BLaER1 (cell line): ENCODE data around the gene DENND1A.
A peak's percentile ranks its signal among the peaks of the same experiment; 100 is the strongest.

Experiments used
- H3K27ac ChIP-seq: shearing (Covaris generic); formaldehyde crosslinking; 2 replicates; pipeline ENCODE4 v1.8.1; 2022
- H3K27me3 ChIP-seq: shearing (Covaris generic); formaldehyde crosslinking; 2 replicates; pipeline ENCODE4 v1.8.1; 2022
- H3K36me3 ChIP-seq: shearing (Covaris generic); formaldehyde crosslinking; 2 replicates; pipeline ENCODE4 v1.8.1; 2022
- H3K4me1 ChIP-seq: shearing (Covaris generic); formaldehyde crosslinking; 2 replicates; pipeline ENCODE4 v1.8.1; 2022
- H3K4me2 ChIP-seq: shearing (Covaris generic); formaldehyde crosslinking; 2 replicates; pipeline ENCODE4 v1.8.1; 2022
- H3K4me3 ChIP-seq: shearing (Covaris generic); formaldehyde crosslinking; 2 replicates; pipeline ENCODE4 v1.8.1; 2022
- H3K9ac ChIP-seq: shearing (Covaris generic); formaldehyde crosslinking; 2 replicates; pipeline ENCODE4 v1.8.1; 2022
- H3K9me3 ChIP-seq: shearing (Covaris generic); formaldehyde crosslinking; 2 replicates; pipeline ENCODE4 v1.8.1; 2022
- H4K20me1 ChIP-seq: shearing (Covaris generic); formaldehyde crosslinking; 2 replicates; pipeline ENCODE4 v1.8.1; 2022
- Cebpa-rat ChIP-seq: shearing (Covaris generic); IDR thresholded peaks from 2 replicates; pipeline ENCODE4 v1.8.1; 2022

DENND1A gene

DNA sequence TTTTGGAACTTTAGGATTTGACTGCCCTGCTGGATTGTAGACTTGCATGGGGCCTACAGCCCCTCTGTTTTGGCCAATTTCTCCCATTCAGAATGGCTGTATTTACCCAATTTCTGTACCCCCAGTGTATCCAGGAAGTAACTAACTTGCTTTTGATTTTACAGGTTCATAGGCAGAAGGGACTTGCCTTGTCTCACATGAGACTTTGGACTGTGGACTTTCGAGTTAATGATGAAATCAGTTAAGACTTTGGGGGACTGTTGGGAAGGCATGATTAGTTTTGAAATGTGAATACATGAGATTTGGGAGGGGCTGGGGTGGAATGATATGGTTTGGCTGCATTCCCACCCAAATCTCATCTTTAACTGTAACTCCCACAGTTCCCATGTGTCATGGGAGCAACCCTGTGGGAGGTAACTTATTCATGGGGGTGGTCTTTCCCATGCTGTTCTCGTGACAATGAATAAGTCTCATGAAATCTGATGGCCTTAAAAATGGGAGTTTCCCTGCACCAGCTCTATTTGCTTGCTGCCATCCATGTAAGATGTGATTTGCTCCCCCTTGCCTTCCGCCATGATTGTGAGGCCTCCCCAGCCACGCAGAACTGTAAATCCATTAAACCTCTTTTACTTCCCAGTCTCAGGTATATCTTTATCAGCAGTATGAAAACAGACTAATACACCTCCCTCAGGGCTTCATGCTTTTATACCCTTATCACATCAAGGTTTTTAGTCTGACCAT is 206.6 kb downstream of the DENND1A start:
- no peaks in the 10 kb centered on the region for H4K20me1 ChIP-seq
- H3K9me3 ChIP-seq = peaks cover 69% of the 10 kb centered on the region
- TF ChIP-seq Cebpa-rat = no peak
- H3K27ac ChIP-seq = no peak overlapping the region
- peaks cover 13% of the 10 kb centered on the region for H3K4me1 ChIP-seq
- H3K4me2 ChIP-seq = no peak overlapping the region
- no peak overlapping the region for H3K9ac ChIP-seq
- H3K36me3 ChIP-seq = peaks cover 58% of the 10 kb centered on the region
- H3K27me3 ChIP-seq = no peaks in the 10 kb centered on the region
- peak overlapping the region; percentile 15; the same call in 1 of the 2 replicates for H3K4me3 ChIP-seq

- Histone ChIP-seq H3K9me3 (peaks cover 62% of the 10 kb centered on the region), H3K36me3 (peaks cover 58% of the 10 kb centered on the region)
Observed at GRCh38 chr9:123722378-123722777, 207.5 kb downstream of the DENND1A start.

DNA sequence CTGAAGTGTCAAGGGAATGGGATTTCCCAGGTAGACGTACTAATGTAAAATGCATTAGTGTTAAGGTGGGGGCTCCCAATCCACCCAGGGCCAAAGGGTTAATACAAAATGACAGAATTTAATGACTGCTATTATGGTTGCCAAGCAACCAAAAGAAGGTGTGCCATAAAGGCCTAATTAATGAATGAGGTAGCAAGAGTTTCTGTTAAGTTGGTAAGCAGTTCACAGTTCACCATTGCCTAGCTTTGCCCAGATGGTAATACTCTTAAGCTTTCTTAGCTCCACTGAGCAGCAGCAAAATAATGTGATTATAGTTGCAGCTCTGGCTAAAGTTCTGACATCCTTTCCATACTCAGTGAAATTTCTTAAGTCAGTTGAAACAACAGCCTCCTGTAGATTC is 211.7 kb downstream of the DENND1A start:
- peaks cover 44% of the 10 kb centered on the region for H3K36me3 ChIP-seq

More at GRCh38 chr9:123722378-123722777, 207.5 kb downstream of the DENND1A start:
- Histone ChIP-seq H3K27me3 (no peaks in the 10 kb centered on the region), H3K9ac (no peak overlapping the region), H3K4me3 (peak overlapping the region; percentile 15), H3K4me2 (no peak overlapping the region), H4K20me1 (no peaks in the 10 kb centered on the region), H3K4me1 (peaks cover 22% of the 10 kb centered on the region), H3K27ac (no peak overlapping the region)
- no peak for TF ChIP-seq Cebpa-rat

DNA sequence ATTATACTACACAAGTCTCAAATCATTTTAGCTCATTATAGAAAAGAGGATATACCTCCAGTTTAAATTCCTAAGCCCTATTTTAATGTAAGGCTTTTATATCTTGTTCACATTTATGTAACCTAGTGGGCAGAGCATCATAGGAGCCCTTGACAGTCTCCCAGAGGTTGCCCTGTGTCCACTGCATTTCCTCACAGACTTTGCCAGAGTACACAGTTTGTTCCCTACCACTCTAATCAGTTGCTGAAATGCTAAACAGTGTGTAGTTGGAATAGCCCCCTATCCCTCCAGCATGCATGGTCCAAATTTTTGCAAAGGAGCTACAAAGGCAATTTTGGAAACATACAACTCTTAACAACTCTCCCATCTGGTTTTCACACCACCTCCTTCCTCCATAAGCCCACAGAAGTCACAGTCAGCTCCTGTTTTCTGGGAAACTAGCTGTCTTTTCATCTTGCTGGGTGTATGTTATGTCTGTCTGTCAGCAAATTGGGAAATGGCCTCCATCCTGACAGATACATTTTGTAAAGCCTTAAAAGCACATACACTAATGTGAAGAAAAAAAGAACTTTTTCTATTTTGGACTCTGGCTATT is 212.2 kb downstream of the DENND1A start:
- Histone ChIP-seq H3K4me2 (peak overlapping the region; percentile 79), H3K36me3 (peaks cover 39% of the 10 kb centered on the region), H3K9me3 (peaks cover 43% of the 10 kb centered on the region), H3K9ac (no peak overlapping the region), H3K4me1 (peaks cover 50% of the 10 kb centered on the region), H3K4me3 (no peak overlapping the region), H4K20me1 (no peaks in the 10 kb centered on the region), H3K27me3 (no peaks in the 10 kb centered on the region), H3K27ac (peak overlapping the region; percentile 74)
- TF ChIP-seq Cebpa-rat = no peak

More for the DNA sequence above, 211.7 kb downstream of the DENND1A start:
- Histone ChIP-seq H3K27ac (peak overlapping the region; percentile 74; the same call in 1 of the 2 replicates), H3K4me2 (peak overlapping the region; percentile 79), H3K9me3 (peaks cover 48% of the 10 kb centered on the region), H3K27me3 (no peaks in the 10 kb centered on the region), H4K20me1 (no peaks in the 10 kb centered on the region), H3K9ac (no peak overlapping the region), H3K4me1 (peaks cover 50% of the 10 kb centered on the region), H3K4me3 (no peak overlapping the region)
- no peak for TF ChIP-seq Cebpa-rat

GRCh38 chr9:123716339-123716945 is 213.5 kb downstream of the DENND1A start:
- H3K9me3 ChIP-seq = peaks cover 31% of the 10 kb centered on the region
- peaks cover 50% of the 10 kb centered on the region for H3K4me1 ChIP-seq
- peak overlapping the region; percentile 58; the same call in 1 of the 2 replicates for H3K9ac ChIP-seq
- H3K4me2 ChIP-seq = peak overlapping the region; percentile 79
- H4K20me1 ChIP-seq = no peaks in the 10 kb centered on the region
- peak overlapping the region; percentile 26; the same call in 1 of the 2 replicates for H3K4me3 ChIP-seq
- no peak for TF ChIP-seq Cebpa-rat
- peaks cover 27% of the 10 kb centered on the region for H3K36me3 ChIP-seq
- H3K27me3 ChIP-seq = no peaks in the 10 kb centered on the region
- peak overlapping the region; percentile 74 for H3K27ac ChIP-seq

DNA sequence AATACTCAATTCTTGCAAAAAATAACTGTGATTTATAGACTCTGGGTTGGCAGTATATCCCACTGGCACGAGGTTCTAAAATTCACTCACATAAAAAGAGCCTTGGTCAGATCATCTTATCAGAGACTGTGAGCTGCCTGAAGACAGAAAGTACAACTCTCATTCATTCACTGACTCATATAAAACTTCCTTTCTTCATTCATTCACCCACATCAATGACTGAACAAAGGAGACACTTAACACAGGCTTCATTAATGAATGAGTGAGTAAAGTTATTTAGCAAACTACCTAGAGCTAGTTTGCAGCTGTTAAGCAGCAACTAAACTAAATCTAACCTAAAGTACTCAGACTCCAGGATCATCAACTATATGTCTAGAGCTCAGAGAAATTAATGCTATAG is 214.7 kb downstream of the DENND1A start:
- Histone ChIP-seq H3K4me2 (peak overlapping the region; percentile 79), H4K20me1 (no peaks in the 10 kb centered on the region), H3K9ac (peak overlapping the region; percentile 58; the same call in 1 of the 2 replicates), H3K4me3 (0 out of 2 replicates have a peak overlapping the region, but pooled peaks have one; percentile 26), H3K36me3 (peaks cover 16% of the 10 kb centered on the region), H3K27ac (peak overlapping the region; percentile 74), H3K9me3 (peaks cover 19% of the 10 kb centered on the region), H3K4me1 (peaks cover 50% of the 10 kb centered on the region), H3K27me3 (no peaks in the 10 kb centered on the region)
- TF ChIP-seq Cebpa-rat = no peak

DNA sequence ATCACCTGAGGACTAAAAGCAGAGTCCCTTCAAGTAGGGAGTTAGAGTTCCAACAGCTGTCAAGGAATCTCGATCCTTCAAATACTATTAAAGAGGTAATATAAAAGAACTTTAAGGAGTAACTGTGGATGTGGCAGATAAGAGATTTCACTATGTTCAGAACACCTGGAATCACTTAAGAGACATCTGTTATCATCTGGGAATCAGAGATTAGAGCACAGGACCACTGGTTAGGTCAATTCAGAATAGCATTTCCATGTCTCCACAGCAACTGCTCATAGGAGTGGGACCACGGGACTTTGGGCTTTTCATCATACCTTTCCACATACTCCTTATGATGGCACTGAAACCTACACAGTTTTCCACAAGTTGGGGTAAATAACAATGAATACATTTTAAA is 216.6 kb downstream of the DENND1A start:
- no peak overlapping the region for H3K9ac ChIP-seq
- no peak overlapping the region for H3K4me3 ChIP-seq
- peaks cover 43% of the 10 kb centered on the region for H3K4me1 ChIP-seq
- no peak overlapping the region for H3K27ac ChIP-seq
- H3K4me2 ChIP-seq = no peak overlapping the region
- H4K20me1 ChIP-seq = no peaks in the 10 kb centered on the region
- TF ChIP-seq Cebpa-rat = no peak
- H3K36me3 ChIP-seq = no peaks in the 10 kb centered on the region
- no peaks in the 10 kb centered on the region for H3K27me3 ChIP-seq
- H3K9me3 ChIP-seq = no peaks in the 10 kb centered on the region; the same call in 1 of the 2 replicates

GRCh38 chr9:123712399-123712798 is 217.5 kb downstream of the DENND1A start:
- no peak overlapping the region for H3K4me2 ChIP-seq
- peaks cover 34% of the 10 kb centered on the region for H3K4me1 ChIP-seq
- H3K27me3 ChIP-seq = no peaks in the 10 kb centered on the region
- peaks cover 2% of the 10 kb centered on the region; the same call in 1 of the 2 replicates for H3K9me3 ChIP-seq
- TF ChIP-seq Cebpa-rat = no peak
- no peaks in the 10 kb centered on the region for H3K36me3 ChIP-seq
- H3K9ac ChIP-seq = no peak overlapping the region
- no peak overlapping the region for H3K27ac ChIP-seq
- no peak overlapping the region for H3K4me3 ChIP-seq
- H4K20me1 ChIP-seq = no peaks in the 10 kb centered on the region

DNA sequence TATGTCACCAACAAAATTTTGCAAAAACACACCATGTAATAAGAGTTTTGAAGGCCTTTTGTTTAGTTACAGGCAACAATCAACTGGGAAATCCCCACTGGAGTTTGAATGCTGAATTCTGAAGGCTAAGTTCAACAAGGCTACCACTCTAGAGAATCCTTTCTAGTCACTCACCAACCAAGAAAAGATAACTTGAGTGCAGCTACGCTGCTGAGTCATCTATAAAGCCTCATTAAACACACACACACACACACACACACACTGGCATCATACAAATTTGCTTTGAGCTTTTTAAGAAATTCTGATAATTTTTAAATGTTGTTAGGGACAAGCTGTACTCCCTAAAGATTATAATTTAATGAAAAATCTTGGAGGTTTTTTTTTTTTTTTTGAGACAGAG is 219.6 kb downstream of the DENND1A start:
- H3K4me3 ChIP-seq = no peak overlapping the region
- peaks cover 18% of the 10 kb centered on the region for H3K9me3 ChIP-seq
- H3K4me1 ChIP-seq = peaks cover 14% of the 10 kb centered on the region
- 0 out of 2 replicates have a peak, but pooled peaks cover 4% of the 10 kb centered on the region for H3K36me3 ChIP-seq
- no peaks in the 10 kb centered on the region for H3K27me3 ChIP-seq
- H3K27ac ChIP-seq = no peak overlapping the region
- no peak for TF ChIP-seq Cebpa-rat
- H3K9ac ChIP-seq = no peak overlapping the region
- H3K4me2 ChIP-seq = no peak overlapping the region
- no peaks in the 10 kb centered on the region for H4K20me1 ChIP-seq

DNA sequence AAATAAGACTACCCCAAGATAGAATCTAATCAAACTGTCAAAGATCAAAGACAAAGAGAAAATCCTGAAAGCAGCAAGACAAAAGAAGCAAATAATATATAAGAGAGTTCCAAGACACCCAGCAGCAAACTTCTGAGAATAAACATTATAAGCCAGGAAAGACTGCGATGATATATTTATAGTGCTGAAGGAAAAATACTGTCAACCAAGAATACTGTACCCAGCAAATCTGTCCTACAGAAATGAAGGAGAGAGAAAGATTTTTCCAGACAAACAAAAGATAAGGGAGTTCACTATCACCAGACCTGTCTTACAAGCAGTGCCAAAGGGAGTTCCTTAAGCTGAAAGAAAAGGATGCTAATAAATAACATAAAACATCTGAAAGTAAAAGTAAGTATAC is 227.4 kb downstream of the DENND1A start:
- H3K9me3 ChIP-seq = peaks cover 74% of the 10 kb centered on the region

More for the DNA sequence above, 227.4 kb downstream of the DENND1A start:
- peak overlapping the region; percentile 35; the same call in 1 of the 2 replicates for H3K4me3 ChIP-seq
- no peaks in the 10 kb centered on the region for H3K27me3 ChIP-seq
- no peak overlapping the region for H3K27ac ChIP-seq
- peaks cover 23% of the 10 kb centered on the region for H3K4me1 ChIP-seq
- no peak overlapping the region for H3K9ac ChIP-seq
- TF ChIP-seq Cebpa-rat = no peak
- no peaks in the 10 kb centered on the region for H4K20me1 ChIP-seq
- no peak overlapping the region for H3K4me2 ChIP-seq
- H3K36me3 ChIP-seq = peaks cover 27% of the 10 kb centered on the region
